GM18870 (cell line): ENCODE results near the gene JOSD1.

Experiments used
- ATAC-seq: cut with Tn5 transposase; IDR thresholded peaks from one replicate; pipeline ENCODE4 v1.9.1; 2021; ENCODE audit warnings: moderate library complexity; ENCODE audit not compliant: unreplicated experiment

Gene JOSD1

GRCh38 chr22:38700789-38701628, at the start of gene JOSD1:
Gene JOSD1, minus strand, starts transcription at chr22:38700943. Its CDS starts 956 bp downstream, at chr22:38699987.
- no peak for ATAC-seq

- no peak for ATAC-seq
Observed at GRCh38 chr22:38750104-38750503, 49.4 kb upstream of the JOSD1 start.

DNA sequence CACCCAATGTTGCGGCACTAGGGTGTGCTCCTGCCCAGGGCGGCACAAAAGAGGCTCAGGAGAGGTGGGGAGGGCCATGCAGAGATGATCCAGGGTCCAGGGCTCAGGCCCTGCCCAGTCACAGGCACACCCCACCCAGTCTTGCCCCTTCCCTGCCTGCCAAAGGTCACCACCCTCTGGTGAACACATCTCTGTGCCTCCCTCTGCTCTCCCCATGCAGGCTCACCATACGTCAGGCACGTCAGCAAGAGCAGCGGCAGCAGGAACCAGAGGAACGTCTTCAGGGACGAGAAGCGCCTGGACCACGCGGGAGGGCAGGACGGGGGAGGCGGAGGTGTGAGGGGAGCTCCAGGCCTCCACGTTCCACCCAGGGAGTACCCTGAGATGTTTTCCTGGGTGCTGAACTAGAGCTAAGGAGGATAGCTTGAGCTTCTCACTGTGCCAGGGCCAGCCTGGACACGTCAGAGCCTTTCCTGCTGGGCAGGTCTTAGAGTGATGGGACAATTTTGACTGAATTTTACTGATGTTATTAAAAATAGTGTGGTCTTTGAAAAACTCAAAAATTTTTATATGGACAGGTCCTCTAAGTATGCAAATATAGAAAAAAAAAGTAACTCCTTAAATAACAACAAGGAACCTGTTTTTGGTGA, 47.9 kb upstream of the JOSD1 start:
- ATAC-seq = no peak

DNA sequence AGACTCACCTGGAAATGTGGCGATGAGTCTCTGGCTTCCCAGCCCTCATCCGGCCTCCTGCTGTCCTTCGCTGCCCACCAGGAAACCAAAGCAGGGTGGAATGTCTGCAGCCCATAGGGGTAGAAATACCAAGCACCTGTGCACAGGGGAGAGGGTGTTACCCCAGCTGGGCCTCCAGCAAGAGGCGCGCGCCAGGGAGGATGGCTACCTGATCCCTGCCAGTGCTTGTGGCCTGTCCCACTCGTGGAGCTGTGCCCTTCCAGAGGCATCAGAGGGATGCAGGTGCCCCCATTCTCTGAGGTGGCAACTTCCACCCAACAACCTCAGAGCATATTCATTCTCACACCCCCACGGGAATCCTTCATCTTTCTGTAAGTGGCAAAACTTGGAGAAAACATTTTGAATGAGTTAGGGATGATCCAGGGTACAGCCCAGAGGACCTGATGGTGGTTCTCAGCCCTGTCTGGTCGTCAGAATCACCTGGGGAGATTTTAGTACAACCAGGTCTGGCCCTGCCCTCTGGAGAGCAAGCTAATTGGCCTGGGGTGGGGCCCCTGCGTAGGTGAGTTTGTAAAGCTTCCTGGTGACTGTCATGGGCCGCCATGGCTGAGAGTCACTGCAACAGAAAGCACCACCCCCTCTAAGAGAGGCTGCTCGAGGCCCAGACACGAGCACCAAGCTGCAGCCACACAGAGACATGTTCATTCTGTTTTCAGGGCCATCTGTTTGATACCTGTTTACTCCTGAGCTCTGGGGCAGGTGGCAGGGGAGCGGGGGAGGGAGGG, 45.1 kb upstream of the JOSD1 start:
- no peak for ATAC-seq

DNA sequence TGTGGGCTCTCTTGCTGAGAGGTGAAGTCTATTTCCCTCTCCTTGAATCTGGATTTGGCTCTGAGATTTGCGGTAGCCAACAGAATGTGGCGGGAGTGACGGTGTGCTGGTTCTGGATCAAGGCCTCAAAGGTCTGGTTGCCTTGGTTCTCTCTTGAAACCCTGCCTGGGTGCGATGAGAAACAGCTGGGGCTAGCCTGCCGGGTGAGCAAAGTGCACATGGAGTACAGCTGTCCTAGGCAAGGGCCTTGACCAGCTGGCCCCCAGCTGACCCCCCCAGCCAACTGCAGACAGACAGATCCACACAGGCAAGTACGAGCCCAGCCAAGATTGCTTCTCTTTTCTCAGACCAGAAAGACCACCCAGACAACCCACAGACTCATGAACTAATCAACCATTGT, 44.2 kb upstream of the JOSD1 start:
- ATAC-seq = no peak

DNA sequence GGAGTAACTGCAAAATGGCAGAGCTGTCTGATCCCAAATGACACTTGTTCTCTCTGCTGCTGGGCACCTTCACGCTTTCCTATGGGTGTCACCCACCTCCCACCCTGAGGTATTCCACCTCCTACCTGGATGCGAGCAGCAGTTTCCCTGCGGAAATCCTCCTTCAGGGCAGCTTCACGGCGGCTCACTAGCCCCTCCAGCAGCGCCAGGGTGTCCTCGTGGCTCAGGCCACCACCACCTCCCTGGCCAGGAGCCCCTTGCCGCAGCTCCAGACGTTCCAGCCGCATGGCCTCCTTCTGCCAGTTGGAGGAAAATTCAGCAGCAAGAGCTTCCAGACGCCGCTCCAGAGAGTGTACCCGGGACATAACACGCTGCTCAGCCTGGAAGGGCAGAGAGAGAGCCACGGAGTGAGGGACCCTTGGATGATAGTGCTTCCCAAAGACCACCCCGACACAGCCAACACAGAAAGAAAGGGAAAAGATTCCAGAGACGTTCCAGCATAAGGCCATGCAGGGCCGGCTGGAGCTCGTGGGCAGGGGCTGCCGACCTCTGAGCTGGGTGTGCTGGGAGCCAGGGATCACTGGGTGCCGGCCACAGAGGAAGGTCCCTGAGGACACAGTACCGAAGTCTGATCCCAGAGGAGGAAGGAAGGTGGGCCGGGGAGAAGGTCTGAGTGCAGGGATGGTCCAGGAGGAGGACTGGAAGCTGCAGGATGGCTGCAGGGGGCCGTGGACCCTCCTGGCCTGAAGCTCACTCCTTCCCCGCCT, 41.6 kb upstream of the JOSD1 start:
- no peak for ATAC-seq

GRCh38 chr22:38741576-38741975, 40.8 kb upstream of the JOSD1 start:
- no peak for ATAC-seq

GRCh38 chr22:38741166-38741565, 40.4 kb upstream of the JOSD1 start:
- ATAC-seq = no peak

- no peak for ATAC-seq
Observed at GRCh38 chr22:38740754-38741153, 40.0 kb upstream of the JOSD1 start.

DNA sequence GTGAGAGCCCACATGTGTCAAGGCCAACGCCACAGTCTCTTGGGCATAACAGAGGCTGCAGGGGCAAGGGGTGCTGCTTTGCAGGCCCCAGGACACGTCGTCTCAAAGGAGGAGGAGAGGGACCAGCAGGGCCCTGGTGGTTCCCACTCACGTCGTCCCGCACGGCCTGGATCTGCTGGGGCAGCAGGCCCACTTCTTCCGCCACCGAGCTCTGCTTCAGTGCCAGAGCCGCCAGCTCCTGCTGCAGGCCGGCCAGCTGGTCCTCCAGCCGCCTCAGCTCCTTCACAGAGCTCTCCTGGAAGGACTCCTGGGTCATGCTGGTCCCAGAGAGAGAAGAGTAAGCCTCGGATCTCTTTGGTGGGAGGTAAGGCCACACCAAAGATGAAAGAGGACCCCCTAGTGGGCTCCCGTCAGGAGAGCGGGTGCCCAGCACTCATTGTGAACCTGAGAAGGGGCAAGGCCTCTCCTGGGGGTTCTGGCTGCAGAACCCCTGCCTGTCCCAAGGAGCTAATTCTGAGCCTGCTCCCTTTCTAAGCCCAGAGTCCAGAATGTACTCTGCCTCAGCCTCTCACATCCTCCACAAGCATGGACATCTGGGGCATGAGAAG, 39.5 kb upstream of the JOSD1 start:
- no peak for ATAC-seq

DNA sequence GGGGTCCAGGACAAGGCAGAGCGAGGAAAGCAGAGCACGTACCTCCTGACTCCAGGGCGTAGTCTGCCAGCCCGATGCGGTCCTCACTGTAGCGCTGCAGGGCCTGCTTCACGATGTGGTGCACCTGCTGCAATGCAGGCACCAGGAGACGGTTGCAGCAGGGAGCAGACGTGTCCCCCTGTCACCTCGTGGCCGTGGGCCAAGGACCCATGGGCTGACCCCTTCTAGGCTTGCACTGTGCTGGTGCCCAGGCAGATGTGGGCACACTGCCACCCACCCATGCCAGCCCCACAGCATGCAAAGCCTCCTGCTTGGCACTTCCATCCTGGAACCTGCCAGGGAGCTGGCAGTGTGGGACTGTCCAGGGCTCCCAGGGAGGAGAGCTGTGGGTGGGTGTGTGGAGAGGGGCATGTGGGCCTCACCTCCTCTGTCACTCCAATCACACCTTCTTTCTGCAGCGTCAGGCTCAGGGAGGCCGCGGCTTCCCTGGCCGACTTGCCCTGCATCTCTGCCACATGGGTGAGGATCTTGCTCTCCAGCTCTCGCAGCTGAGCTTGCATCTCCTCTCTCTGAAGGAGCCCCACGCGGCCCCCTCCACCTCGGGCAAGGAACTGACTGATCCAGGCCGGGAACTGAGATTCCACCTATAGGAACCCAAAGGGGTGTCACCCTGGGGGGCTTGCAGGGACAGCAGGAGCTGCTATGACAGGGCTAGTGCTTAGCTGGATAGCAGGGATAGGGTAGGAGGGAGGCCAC, 38.7 kb upstream of the JOSD1 start:
- no peak for ATAC-seq

DNA sequence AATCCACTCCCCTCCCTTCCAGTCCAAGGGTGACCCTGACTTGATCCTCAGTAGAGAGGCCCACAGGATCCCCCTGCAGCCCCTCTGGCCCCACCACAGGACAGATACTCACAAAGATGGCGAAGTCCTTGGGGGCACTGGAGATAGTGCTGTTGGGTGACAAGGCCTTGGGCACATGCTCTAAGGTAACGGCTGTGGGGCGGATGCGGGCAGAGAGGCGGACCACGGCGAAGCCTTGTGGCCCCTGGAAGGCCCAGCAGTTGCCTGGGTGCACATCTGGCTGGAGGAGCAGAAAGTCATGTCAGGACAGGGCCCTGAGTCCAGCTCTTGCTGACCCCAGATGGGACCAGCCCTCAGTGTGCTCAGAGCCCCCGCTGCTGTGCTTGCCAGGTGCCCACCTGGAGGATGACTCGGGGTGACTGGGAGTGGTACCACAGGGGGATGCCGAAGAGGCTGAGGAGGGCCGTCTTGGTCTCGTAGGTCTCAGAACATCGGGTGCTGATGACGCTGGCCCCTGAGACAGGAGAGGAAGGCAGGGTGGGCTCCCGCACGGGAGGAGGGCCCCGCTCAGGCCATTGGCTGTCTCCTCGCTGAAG, 37.8 kb upstream of the JOSD1 start:
- ATAC-seq = no peak

- ATAC-seq = no peak
Observed at GRCh38 chr22:38737302-38738060, 36.7 kb upstream of the JOSD1 start.

- ATAC-seq = no peak
Observed at GRCh38 chr22:38736257-38736570, 35.5 kb upstream of the JOSD1 start.

- ATAC-seq = no peak
Observed at GRCh38 chr22:38735465-38736256, 34.9 kb upstream of the JOSD1 start.

GRCh38 chr22:38735126-38735464, 34.4 kb upstream of the JOSD1 start:
- ATAC-seq = no peak

GRCh38 chr22:38734421-38735100, 33.8 kb upstream of the JOSD1 start:
- no peak for ATAC-seq
